OCI-LY7 (cell line): Measurements from ENCODE around the gene MTUS2. TPM values are rescaled to one million over a fixed set of nuclear protein-coding genes. Genes with fewer than 3 reads are reported as not detected.

Source experiments
- BruUV-seq: library from RNA; stranded (reverse); fragments of 400-500 nt; replicated peaks from 2 replicates; lab custom pipeline; 2021; lab: Mats Ljungman, UMichigan
- CTCF ChIA-PET: fragments of 300-600 bp; sonication (Branson Sonifier 250); formaldehyde crosslinking; loops from one replicate; lab custom pipeline; 2022; ENCODE audit warnings: antibody characterized with exemption; ENCODE audit not compliant: unreplicated experiment; lab: Charles Lee
- POLR2A ChIA-PET: fragments of 300-600 bp; sonication (Branson Sonifier 250); formaldehyde crosslinking; loops from one replicate; lab custom pipeline; 2022; ENCODE audit warnings: antibody characterized with exemption; lab: Charles Lee
- DNase-seq: peaks from one replicate; pipeline ENCODE4 v3.0.0-alpha.2; 2015; ENCODE audit warnings: low spot score
- H2AFZ ChIP-seq: fragments of 200-600 bp; sonication (generic), shearing (Covaris generic); 2 replicates; pipeline ENCODE4 v1.6.1; 2014; ENCODE audit warnings: mild to moderate bottlenecking, antibody characterized with exemption, low read length, moderate library complexity
- H3K27ac ChIP-seq: fragments of 200-600 bp; sonication (generic); 2 replicates; pipeline ENCODE4 v1.5.1; 2014; ENCODE audit warnings: mixed run types, low read depth, mild to moderate bottlenecking, moderate library complexity, low read length, inconsistent platforms; ENCODE audit not compliant: poor library complexity, severe bottlenecking
- H3K36me3 ChIP-seq: fragments of 200-600 bp; sonication (generic); 2 replicates; pipeline ENCODE4 v1.6.1; 2014; ENCODE audit warnings: mild to moderate bottlenecking, antibody characterized with exemption, low read length, moderate library complexity, mixed read lengths; ENCODE audit not compliant: insufficient read depth
- H3K4me1 ChIP-seq: fragments of 200-600 bp; sonication (generic); 2 replicates; pipeline ENCODE4 v1.5.1; 2014; ENCODE audit warnings: mild to moderate bottlenecking, low read length; ENCODE audit not compliant: insufficient read depth, poor library complexity, severe bottlenecking
- H3K4me2 ChIP-seq: fragments of 200-600 bp; sonication (generic); 2 replicates; pipeline ENCODE4 v1.6.1; 2014; ENCODE audit warnings: mild to moderate bottlenecking, low read length
- H3K4me3 ChIP-seq: fragments of 200-600 bp; sonication (generic); 2 replicates; pipeline ENCODE4 v1.5.1; 2014; ENCODE audit warnings: mild to moderate bottlenecking, low read depth, low read length; ENCODE audit not compliant: poor library complexity, severe bottlenecking
- H3K79me2 ChIP-seq: fragments of 200-600 bp; sonication (generic); 2 replicates; pipeline ENCODE4 v1.6.1; 2016; ENCODE audit warnings: low read depth, mild to moderate bottlenecking, low read length, moderate library complexity, mixed read lengths; ENCODE audit not compliant: insufficient read depth
- H3K9me2 ChIP-seq: fragments of 200-600 bp; sonication (generic); 2 replicates; pipeline ENCODE4 v1.6.1; 2016; ENCODE audit warnings: mild to moderate bottlenecking, low read length, mixed read lengths; ENCODE audit not compliant: insufficient read depth
- H3K9me3 ChIP-seq: fragments of 200-600 bp; sonication (generic); 2 replicates; pipeline ENCODE4 v1.6.1; 2014; ENCODE audit warnings: mild to moderate bottlenecking, mixed run types, low read length, mixed read lengths
- H4K20me1 ChIP-seq: fragments of 200-600 bp; sonication (generic); 2 replicates; pipeline ENCODE4 v1.6.1; 2014; ENCODE audit warnings: mild to moderate bottlenecking, antibody characterized with exemption, low read length, moderate library complexity, mixed read lengths; ENCODE audit not compliant: insufficient read depth
- CTCF ChIP-seq: fragments of 200-600 bp; sonication (generic); conservative IDR thresholded peaks from 2 replicates; pipeline ENCODE4 v1.5.1; 2014; ENCODE audit warnings: mild to moderate bottlenecking, antibody characterized with exemption, low read length, moderate library complexity, mixed read lengths
- EZH2phosphoT487 ChIP-seq: fragments of 200-600 bp; sonication (generic); IDR thresholded peaks from 2 replicates; pipeline ENCODE4 v1.6.1; 2018; ENCODE audit warnings: low read depth, borderline replicate concordance, mild to moderate bottlenecking, mixed run types, antibody characterized with exemption, low read length, moderate library complexity, mixed read lengths
- intact Hi-C: fragments of 100-400 bp; cut with micrococcal nuclease; formaldehyde crosslinking; loops from one replicate; pipeline ENCODE4 v1.10.0; 2022; ENCODE audit not compliant: unreplicated experiment
- total RNA-seq, 2 experiments: library from RNA; depleted of rRNA in 1 of 2; stranded (reverse); fragments of >200 nt in 1 of 2; shearing (Covaris generic) in 1 of 2; gene quantifications; 2 replicates each; pipeline ENCODE4 v1.2.3, GENCODE V29; 2014 to 2022

Gene MTUS2
- total RNA-seq, 2 experiments from 2014 or later: 0.16 to 9.8 TPM

- H3K4me2 ChIP-seq: no peak overlapping the region
- H3K9me2 ChIP-seq: no peaks in the 10 kb centered on the region
- no peak overlapping the region for H2AFZ ChIP-seq
- CTCF ChIA-PET: no interaction called here
- no peaks in the 10 kb centered on the region for H3K79me2 ChIP-seq
- H3K9me3 ChIP-seq: no peaks in the 10 kb centered on the region
- no peaks in the 10 kb centered on the region for H4K20me1 ChIP-seq
- no peak overlapping the region for H3K4me3 ChIP-seq
- no TSS peak for BruUV-seq
- intact Hi-C loops: no loop called here
- no peaks in the 10 kb centered on the region for H3K4me1 ChIP-seq
- TF ChIP-seq CTCF: no peak
- POLR2A ChIA-PET: no interaction called here
- H3K27ac ChIP-seq: no peak overlapping the region
- DNase-seq: no peak
- no peaks in the 10 kb centered on the region for H3K36me3 ChIP-seq
Measured at GRCh38 chr13:29457299-29457698, 637.2 kb downstream of the MTUS2 start.

GRCh38 chr13:29458419-29458818, 638.3 kb downstream of the MTUS2 start:
- Histone ChIP-seq H3K4me3 (no peak overlapping the region), H3K27ac (no peak overlapping the region), H3K36me3 (no peaks in the 10 kb centered on the region), H3K9me3 (no peaks in the 10 kb centered on the region), H3K4me2 (no peak overlapping the region), H3K9me2 (no peaks in the 10 kb centered on the region), H4K20me1 (no peaks in the 10 kb centered on the region), H3K79me2 (no peaks in the 10 kb centered on the region), H3K4me1 (no peaks in the 10 kb centered on the region), H2AFZ (no peak overlapping the region)
- TF ChIP-seq CTCF (no peak), EZH2phosphoT487 (no peak)
- no TSS peak for BruUV-seq
- intact Hi-C loops: no loop called here
- POLR2A ChIA-PET: no interaction called here
- CTCF ChIA-PET: no interaction called here
- DNase-seq: no peak

- BruUV-seq: no TSS peak
- Histone ChIP-seq H3K4me3 (no peak overlapping the region), H3K27ac (no peak overlapping the region), H3K9me2 (no peaks in the 10 kb centered on the region), H3K36me3 (no peaks in the 10 kb centered on the region), H4K20me1 (no peaks in the 10 kb centered on the region), H3K9me3 (no peaks in the 10 kb centered on the region), H3K79me2 (no peaks in the 10 kb centered on the region), H3K4me1 (no peaks in the 10 kb centered on the region), H3K4me2 (no peak overlapping the region), H2AFZ (no peak overlapping the region)
- DNase-seq: no peak
- CTCF ChIA-PET: no interaction called here
- TF ChIP-seq EZH2phosphoT487 (no peak), CTCF (no peak)
- POLR2A ChIA-PET: interaction anchor here (1.1 kb wide), 1 partner anchor 25 kb away, joined by 3 read pairs; no protein-coding TSS in a partner anchor
- intact Hi-C loops: no loop called here
Measured at GRCh38 chr13:29459813-29460355, 639.7 kb downstream of the MTUS2 start.
